HepG2 (cell line): ENCODE measurements around the gene CFAP46. TPM values are rescaled to one million over a fixed set of nuclear protein-coding genes. Genes with fewer than 3 reads are reported as not detected.

Source experiments
- ATAC-seq: fragments of 200-7000 bp; cut with Tn5 transposase; 3 replicates; pipeline ENCODE4 v1.9.1; 2020; ENCODE audit warnings: mild to moderate bottlenecking, moderate library complexity
- BruUV-seq: library from RNA; stranded (reverse); fragments of 400-500 nt; replicated peaks from 2 replicates; lab custom pipeline; 2021; lab: Mats Ljungman, UMichigan
- CTCF ChIA-PET: fragments of 300-600 bp; formaldehyde crosslinking; extraction: SDS; loops from one replicate; lab custom pipeline; 2021; ENCODE audit warnings: low total read pairs, inconsistent platforms, low intra/inter-chr PET ratio; lab: Yijun Ruan, JAX
- POLR2A ChIA-PET: fragments of 350-600 bp; sonication (Branson Sonifier 250); formaldehyde crosslinking; loops from one replicate; lab custom pipeline; 2020; ENCODE audit warnings: antibody characterized with exemption, inconsistent platforms; lab: Yijun Ruan, JAX
- DNase-seq: peaks from one replicate; pipeline ENCODE4 v3.0.0-alpha.2; 2015; ENCODE audit warnings: low spot score
- FAIRE-seq: peaks from 3 replicates; lab custom pipeline; 2011; peaks lifted over from hg19 to GRCh38; lab: Jason Lieb, UNC
- H2AFZ ChIP-seq: one replicate; pipeline ENCODE4 v1.6.1; 2011; ENCODE audit warnings: low read length, inconsistent platforms
- H3K27ac ChIP-seq: fragments of 300-600 bp; 3 replicates; pipeline ENCODE4 v1.8.0; 2011; ENCODE audit warnings: mixed run types, mild to moderate bottlenecking, mixed read lengths, low read length, inconsistent platforms; ENCODE audit not compliant: insufficient read depth; ENCODE audit errors: extremely low read length
- H3K27me3 ChIP-seq, 2 experiments: fragments of 200-600 bp in 1 of 2; 2 replicates in 1 of 2; 3 replicates in 1 of 2; pipeline versions ENCODE4 v1.6.0 to v1.8.0; 2011; ENCODE audit warnings: low read length in 2 of 2, mild to moderate bottlenecking in 2 of 2, moderate library complexity in 2 of 2, inconsistent platforms in 1 of 2; ENCODE audit not compliant: insufficient read depth in 2 of 2, control insufficient read depth in 1 of 2
- H3K36me3 ChIP-seq, 2 experiments: fragments of 200-600 bp in 1 of 2; replicated peaks in 1 of 2; 2 replicates in 1 of 2; 3 replicates in 1 of 2; pipeline versions ENCODE4 v1.5.1 to v1.8.0; 2011; ENCODE audit warnings: low read length in 2 of 2, inconsistent platforms in 1 of 2; ENCODE audit not compliant: insufficient read depth in 2 of 2, control insufficient read depth in 1 of 2
- H3K4me1 ChIP-seq: 2 replicates; pipeline ENCODE4 v1.5.1; 2012; ENCODE audit warnings: low read length, inconsistent platforms; ENCODE audit not compliant: insufficient read depth
- H3K4me2 ChIP-seq: 2 replicates; pipeline ENCODE4 v1.6.0; 2011; ENCODE audit warnings: low read depth, low read length, inconsistent platforms
- H3K4me3 ChIP-seq, 3 experiments: fragments of 200-600 bp in 1 of 3; sonication (generic), shearing (Covaris generic) in 1 of 3; replicated peaks in 1 of 3; 2 replicates each; pipeline ENCODE4 v1.5.1; 2011 to 2016; ENCODE audit warnings: low read length in 3 of 3, inconsistent platforms in 2 of 3, low read depth in 2 of 3, mild to moderate bottlenecking in 2 of 3, control low read depth in 1 of 3, mixed read lengths in 1 of 3; ENCODE audit not compliant: insufficient read depth in 1 of 3
- H3K79me2 ChIP-seq: one replicate; pipeline ENCODE4 v1.6.1; 2011; ENCODE audit warnings: low read length, inconsistent platforms; ENCODE audit not compliant: insufficient read depth
- H3K9ac ChIP-seq: 2 replicates; pipeline ENCODE4 v1.6.0; 2011; ENCODE audit warnings: mild to moderate bottlenecking, low read depth, low read length, inconsistent platforms; ENCODE audit not compliant: insufficient read depth
- H3K9me3 ChIP-seq: 2 replicates; pipeline ENCODE4 v1.5.1; 2012; ENCODE audit warnings: mild to moderate bottlenecking, low read length
- H4K20me1 ChIP-seq: 2 replicates; pipeline ENCODE4 v1.6.0; 2011; ENCODE audit warnings: inconsistent platforms, mild to moderate bottlenecking, low read length, moderate library complexity; ENCODE audit not compliant: insufficient read depth
- ELF3 ChIP-seq: IDR thresholded peaks from 2 replicates; pipeline ENCODE4 v1.6.1; 2016; ENCODE audit warnings: missing genetic modification reagents, missing compliant biosample characterization
- FOXC1 ChIP-seq: sonication (generic); formaldehyde crosslinking; IDR thresholded peaks from 2 replicates; pipeline ENCODE4 v1.8.0; 2022; ENCODE audit warnings: mild to moderate bottlenecking, missing genetic modification reagents, borderline replicate concordance
- HHEX ChIP-seq: IDR thresholded peaks from 2 replicates; pipeline ENCODE4 v1.6.1; 2016; ENCODE audit warnings: control low read depth
- MATR3 ChIP-seq: sonication (generic); formaldehyde crosslinking; IDR thresholded peaks from 2 replicates; pipeline ENCODE4 v1.4.0; 2020; ENCODE audit warnings: missing genetic modification reagents
- MIER2 ChIP-seq: IDR thresholded peaks from 2 replicates; pipeline ENCODE4 v1.6.1; 2016; ENCODE audit warnings: missing biosample characterization, missing genetic modification reagents
- PPARG ChIP-seq: conservative IDR thresholded peaks from 2 replicates; pipeline ENCODE4 v1.6.1; 2016; ENCODE audit warnings: missing biosample characterization, missing genetic modification reagents
- SP1 ChIP-seq, 2 experiments: fragments of 450-650 bp in 1 of 2; sonication (generic) in 1 of 2; formaldehyde crosslinking in 1 of 2; IDR thresholded peaks; 2 replicates each; pipeline versions ENCODE4 v1.4.0 to v1.6.1; 2016 to 2020; ENCODE audit warnings: missing genetic modification reagents in 1 of 2
- THYN1 ChIP-seq: sonication (generic); formaldehyde crosslinking; IDR thresholded peaks from 2 replicates; pipeline ENCODE4 v1.8.1; 2023; ENCODE audit warnings: low read depth, mild to moderate bottlenecking, moderate library complexity, missing genetic modification reagents, borderline replicate concordance
- ZNF773 ChIP-seq: sonication (generic); formaldehyde crosslinking; IDR thresholded peaks from 2 replicates; pipeline ENCODE4 v1.4.0; 2020; ENCODE audit warnings: missing genetic modification reagents, borderline replicate concordance
- ZNF780A ChIP-seq: sonication (generic); formaldehyde crosslinking; IDR thresholded peaks from 2 replicates; pipeline ENCODE4 v1.8.0; 2022; ENCODE audit warnings: mild to moderate bottlenecking, missing genetic modification reagents, moderate library complexity
- WGBS: methylation state at CpG from one replicate; pipeline ENCODE4 v1.1.6; 2017; ENCODE audit warnings: low lambda C conversion rate; 5-methylcytosine and 5-hydroxymethylcytosine counted together
- in situ Hi-C: cut with HindIII; loops from 2 replicates; pipeline ENCODE4 v1.10.0; 2017; ENCODE audit warnings: low pct_unique_long_range_greater_than_20kb; ENCODE audit not compliant: extremely low pct_ligation_motif_present
- intact Hi-C: fragments of 100-400 bp; cut with micrococcal nuclease; formaldehyde crosslinking; loops from one replicate; pipeline ENCODE4 v1.10.0; 2022; ENCODE audit not compliant: unreplicated experiment
- polyA plus RNA-seq, 8 experiments: library from polyadenylated mRNA; depleted of rRNA in 3 of 8; stranded (reverse) in 7 of 8; unstranded in 1 of 8; fragments of >200 nt; fragmentation: Illumina TruSeq in 4 of 8; extraction: Trizol in 4 of 8; gene quantifications; 2 replicates each; pipeline versions ENCODE4 v1.2.1 to v1.2.3, GENCODE V29; 2011 to 2016; ENCODE audit warnings: low read depth in 4 of 8, missing spikeins in 1 of 8, mixed read lengths in 1 of 8; ENCODE audit not compliant: insufficient read depth in 1 of 8
- total RNA-seq, 5 experiments: library from RNA; depleted of rRNA; stranded (reverse); fragments of >200 nt; fragmentation: Illumina TruSeq; extraction: Trizol; gene quantifications; 2 replicates each; pipeline ENCODE4 v1.2.3, GENCODE V29; 2016; ENCODE audit warnings: low read depth in 1 of 5
- TF ChIP-seq, protein P1 (sequence below): IDR thresholded peaks from 2 replicates; pipeline ENCODE4 v1.6.1; 2016; ENCODE audit warnings: low read depth, missing genetic modification reagents, missing compliant biosample characterization
- TF ChIP-seq, protein P2 (sequence below): sonication (generic); formaldehyde crosslinking; IDR thresholded peaks from 2 replicates; pipeline ENCODE4 v1.5.0; 2020; ENCODE audit warnings: missing genetic modification reagents

The CFAP46 gene
- total and polyA plus RNA-seq, 2 of the 13 experiments (the other 11 are each of a cell fraction or from before 2014, with no cell fraction given): 0.24 to 0.84 TPM

DNA sequence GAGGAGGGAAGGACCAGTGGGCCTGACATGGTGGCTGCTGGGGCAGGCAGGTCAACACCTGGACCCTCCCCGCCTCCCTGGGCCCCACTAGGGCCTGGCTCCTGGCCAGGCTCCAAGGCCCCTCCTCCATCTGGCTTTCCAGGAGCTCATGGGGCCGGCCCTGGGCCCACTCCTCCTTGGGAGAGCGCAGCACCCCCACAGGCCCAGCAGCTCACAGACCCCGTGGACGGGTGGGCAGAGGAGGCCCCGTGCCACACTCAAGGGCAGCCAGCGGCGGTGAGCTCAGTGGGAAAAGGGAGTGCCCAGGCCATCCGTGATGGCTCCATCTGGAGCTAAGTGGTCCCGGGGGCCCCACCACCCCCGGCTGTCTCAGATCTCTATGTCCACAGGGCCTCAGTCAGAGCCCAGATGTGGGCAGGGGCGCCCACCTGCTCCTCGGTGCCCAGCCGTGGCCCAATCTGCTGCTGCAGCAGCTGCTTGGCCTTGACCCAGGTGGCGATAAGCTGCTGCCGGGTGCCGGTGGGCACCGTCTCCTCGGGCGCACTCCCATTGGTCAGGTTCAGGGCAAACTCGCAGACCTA is 32.8 kb downstream of the CFAP46 start:
- BruUV-seq: no TSS peak
- 100% methylated on average over 1 of the region's 21 CpGs for WGBS
- no peak overlapping the region for H3K27ac ChIP-seq
- no peak for DNase-seq
- H3K9me3 ChIP-seq: no peaks in the 10 kb centered on the region
- no peaks in the 10 kb centered on the region for H3K36me3 ChIP-seq
- TF ChIP-seq PPARG (CRISPR knock-in tag): no peak
- ChIA-PET POLR2A (no interaction called here), CTCF (no interaction called here)
- no peaks in the 10 kb centered on the region for H4K20me1 ChIP-seq
- intact Hi-C loops: no loop called here
- in situ Hi-C loops: no loop called here
- H2AFZ ChIP-seq: no peak overlapping the region
- no peak overlapping the region for H3K4me3 ChIP-seq
- no peak for FAIRE-seq
- H3K4me1 ChIP-seq: no peaks in the 10 kb centered on the region
- H3K79me2 ChIP-seq: no peaks in the 10 kb centered on the region
- no peak overlapping the region for H3K9ac ChIP-seq
- H3K4me2 ChIP-seq: no peak overlapping the region
- H3K27me3 ChIP-seq: peaks cover 0 to 5% of the 10 kb centered on the region in 2 experiments; a peak in 2 of 5 replicates
- ATAC-seq: no peak

DNA sequence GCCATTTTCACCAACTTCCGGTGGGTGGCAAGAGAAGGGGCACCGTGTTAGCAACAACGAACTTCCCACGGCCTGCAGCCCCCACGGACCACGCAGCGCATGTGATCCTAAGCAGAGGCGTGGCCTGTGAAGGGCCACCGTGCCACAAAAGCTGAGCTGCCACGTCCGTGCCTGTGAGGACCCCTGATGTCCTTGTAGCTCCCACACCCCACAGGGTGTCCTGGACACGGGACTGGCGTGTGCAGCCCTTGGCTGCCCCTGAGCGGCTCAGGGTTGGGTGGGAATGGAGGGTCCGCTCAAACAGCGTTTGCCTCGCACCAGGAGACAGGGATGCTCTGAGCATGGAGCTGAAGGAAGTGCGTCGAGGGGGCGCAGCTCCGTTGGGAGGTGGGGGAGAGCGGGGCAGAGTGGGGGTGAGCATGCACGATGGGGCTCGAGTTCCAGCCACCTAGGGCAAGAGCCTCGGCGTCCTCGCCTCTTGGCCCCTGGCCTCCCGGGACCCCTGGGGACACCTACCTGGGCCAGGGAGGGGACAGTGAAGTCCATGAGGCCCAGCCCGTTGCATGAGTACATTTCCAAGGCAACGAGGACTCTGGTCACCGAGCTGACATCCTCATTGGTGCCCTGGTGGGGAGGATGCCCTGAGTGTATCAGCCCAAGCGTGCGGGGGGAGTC is 33.6 kb downstream of the CFAP46 start:
- in situ Hi-C loops (no loop called here), intact Hi-C loops (no loop called here)
- ChIA-PET CTCF (no interaction called here), POLR2A (no interaction called here)
- no peaks in the 10 kb centered on the region for H4K20me1 ChIP-seq
- FAIRE-seq: no peak
- no peaks in the 10 kb centered on the region for H3K4me1 ChIP-seq
- no peaks in the 10 kb centered on the region for H3K79me2 ChIP-seq
- WGBS: 49% methylated on average over 14 of the region's 33 CpGs
- no peak overlapping the region for H3K4me2 ChIP-seq
- H3K4me3 ChIP-seq: no peak overlapping the region
- no peak overlapping the region for H3K9ac ChIP-seq
- H2AFZ ChIP-seq: no peak overlapping the region
- no peaks in the 10 kb centered on the region for H3K9me3 ChIP-seq
- H3K27ac ChIP-seq: no peak overlapping the region
- no peaks in the 10 kb centered on the region for H3K36me3 ChIP-seq
- ATAC-seq: no peak
- no TSS peak for BruUV-seq
- no peak for DNase-seq
- peaks cover 0 to 5% of the 10 kb centered on the region in 2 experiments; a peak in 2 of 5 replicates for H3K27me3 ChIP-seq
- TF ChIP-seq, protein P1, sequence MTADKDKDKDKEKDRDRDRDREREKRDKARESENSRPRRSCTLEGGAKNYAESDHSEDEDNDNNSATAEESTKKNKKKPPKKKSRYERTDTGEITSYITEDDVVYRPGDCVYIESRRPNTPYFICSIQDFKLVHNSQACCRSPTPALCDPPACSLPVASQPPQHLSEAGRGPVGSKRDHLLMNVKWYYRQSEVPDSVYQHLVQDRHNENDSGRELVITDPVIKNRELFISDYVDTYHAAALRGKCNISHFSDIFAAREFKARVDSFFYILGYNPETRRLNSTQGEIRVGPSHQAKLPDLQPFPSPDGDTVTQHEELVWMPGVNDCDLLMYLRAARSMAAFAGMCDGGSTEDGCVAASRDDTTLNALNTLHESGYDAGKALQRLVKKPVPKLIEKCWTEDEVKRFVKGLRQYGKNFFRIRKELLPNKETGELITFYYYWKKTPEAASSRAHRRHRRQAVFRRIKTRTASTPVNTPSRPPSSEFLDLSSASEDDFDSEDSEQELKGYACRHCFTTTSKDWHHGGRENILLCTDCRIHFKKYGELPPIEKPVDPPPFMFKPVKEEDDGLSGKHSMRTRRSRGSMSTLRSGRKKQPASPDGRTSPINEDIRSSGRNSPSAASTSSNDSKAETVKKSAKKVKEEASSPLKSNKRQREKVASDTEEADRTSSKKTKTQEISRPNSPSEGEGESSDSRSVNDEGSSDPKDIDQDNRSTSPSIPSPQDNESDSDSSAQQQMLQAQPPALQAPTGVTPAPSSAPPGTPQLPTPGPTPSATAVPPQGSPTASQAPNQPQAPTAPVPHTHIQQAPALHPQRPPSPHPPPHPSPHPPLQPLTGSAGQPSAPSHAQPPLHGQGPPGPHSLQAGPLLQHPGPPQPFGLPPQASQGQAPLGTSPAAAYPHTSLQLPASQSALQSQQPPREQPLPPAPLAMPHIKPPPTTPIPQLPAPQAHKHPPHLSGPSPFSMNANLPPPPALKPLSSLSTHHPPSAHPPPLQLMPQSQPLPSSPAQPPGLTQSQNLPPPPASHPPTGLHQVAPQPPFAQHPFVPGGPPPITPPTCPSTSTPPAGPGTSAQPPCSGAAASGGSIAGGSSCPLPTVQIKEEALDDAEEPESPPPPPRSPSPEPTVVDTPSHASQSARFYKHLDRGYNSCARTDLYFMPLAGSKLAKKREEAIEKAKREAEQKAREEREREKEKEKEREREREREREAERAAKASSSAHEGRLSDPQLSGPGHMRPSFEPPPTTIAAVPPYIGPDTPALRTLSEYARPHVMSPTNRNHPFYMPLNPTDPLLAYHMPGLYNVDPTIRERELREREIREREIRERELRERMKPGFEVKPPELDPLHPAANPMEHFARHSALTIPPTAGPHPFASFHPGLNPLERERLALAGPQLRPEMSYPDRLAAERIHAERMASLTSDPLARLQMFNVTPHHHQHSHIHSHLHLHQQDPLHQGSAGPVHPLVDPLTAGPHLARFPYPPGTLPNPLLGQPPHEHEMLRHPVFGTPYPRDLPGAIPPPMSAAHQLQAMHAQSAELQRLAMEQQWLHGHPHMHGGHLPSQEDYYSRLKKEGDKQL (CRISPR knock-in tag): no peak
- TF ChIP-seq THYN1: no peak
- TF ChIP-seq MIER2: no peak
- no peak for TF ChIP-seq MATR3 (CRISPR knock-in tag)
- TF ChIP-seq ZNF780A (CRISPR knock-in tag): no peak
- TF ChIP-seq ELF3 (CRISPR knock-in tag): no peak
- TF ChIP-seq FOXC1: no peak
- TF ChIP-seq ZNF773: no peak
- TF ChIP-seq, protein P2, sequence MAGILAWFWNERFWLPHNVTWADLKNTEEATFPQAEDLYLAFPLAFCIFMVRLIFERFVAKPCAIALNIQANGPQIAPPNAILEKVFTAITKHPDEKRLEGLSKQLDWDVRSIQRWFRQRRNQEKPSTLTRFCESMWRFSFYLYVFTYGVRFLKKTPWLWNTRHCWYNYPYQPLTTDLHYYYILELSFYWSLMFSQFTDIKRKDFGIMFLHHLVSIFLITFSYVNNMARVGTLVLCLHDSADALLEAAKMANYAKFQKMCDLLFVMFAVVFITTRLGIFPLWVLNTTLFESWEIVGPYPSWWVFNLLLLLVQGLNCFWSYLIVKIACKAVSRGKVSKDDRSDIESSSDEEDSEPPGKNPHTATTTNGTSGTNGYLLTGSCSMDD (CRISPR knock-in tag): no peak
- no peak for TF ChIP-seq SP1 (IDR thresholded peaks at IDR 0.05)
- no peak for TF ChIP-seq SP1 (CRISPR knock-in tag; IDR thresholded peaks at IDR 0.05)
- TF ChIP-seq HHEX: no peak
